ENCODE results near the gene HAUS8.

- peak; percentile 25 for TF ChIP-seq CTCF (IDR thresholded peaks at IDR 0.05; ENCODE audit: poor library complexity)
- no peak for TF ChIP-seq EZH2 (IDR thresholded peaks at IDR 0.05; ENCODE audit: borderline replicate concordance)
- no peak for TF ChIP-seq EZH2phosphoT487 (IDR thresholded peaks at IDR 0.05; ENCODE audit: low read depth, severe bottlenecking, unreplicated experiment)
Observed at GRCh38 chr19:17103177-17103576, 27.9 kb upstream of the HAUS8 start.

All from hepatocyte (in vitro differentiated cells).